HepG2 (cell line): ENCODE data around the gene SERPINB10. TPM values are rescaled to one million over a fixed set of nuclear protein-coding genes. Genes with fewer than 3 reads are reported as not detected.

ENCODE experiments used
- CENPT ChIP-seq: sonication (generic); formaldehyde crosslinking; IDR thresholded peaks from 2 replicates; pipeline ENCODE4 v1.8.0; 2022; ENCODE audit warnings: low read depth, mild to moderate bottlenecking, moderate library complexity, missing genetic modification reagents
- ELK4 ChIP-seq: sonication (generic); formaldehyde crosslinking; IDR thresholded peaks from 2 replicates; pipeline ENCODE4 v1.9.0; 2021; ENCODE audit warnings: missing genetic modification reagents, borderline replicate concordance
- GABPA ChIP-seq, 2 experiments: IDR thresholded peaks; 2 replicates each; pipeline ENCODE4 v1.6.1; 2011 to 2016; ENCODE audit warnings: low read depth in 2 of 2, low read length in 1 of 2, missing biosample characterization in 1 of 2, missing genetic modification characterization in 1 of 2
- HOXA7 ChIP-seq: sonication (generic); formaldehyde crosslinking; IDR thresholded peaks from 2 replicates; pipeline ENCODE4 v1.8.1; 2022; ENCODE audit warnings: mild to moderate bottlenecking, missing genetic modification reagents, moderate library complexity
- JUN ChIP-seq: sonication (generic); formaldehyde crosslinking; IDR thresholded peaks from 2 replicates; pipeline ENCODE4 v1.4.0; 2020; ENCODE audit warnings: mild to moderate bottlenecking, missing genetic modification reagents
- KMT2B ChIP-seq: IDR thresholded peaks from 2 replicates; pipeline ENCODE4 v1.6.1; 2016; ENCODE audit warnings: missing genetic modification reagents, missing compliant biosample characterization
- MTF1 ChIP-seq: sonication (generic); formaldehyde crosslinking; IDR thresholded peaks from 2 replicates; pipeline ENCODE4 v1.5.0; 2020; ENCODE audit warnings: missing genetic modification reagents
- PAWR ChIP-seq: sonication (generic); formaldehyde crosslinking; IDR thresholded peaks from 2 replicates; pipeline ENCODE4 v1.4.0; 2020; ENCODE audit warnings: missing genetic modification reagents, mild to moderate bottlenecking, borderline replicate concordance
- POLR2AphosphoS5 ChIP-seq: IDR thresholded peaks from 2 replicates; pipeline ENCODE4 v1.6.1; 2012; ENCODE audit warnings: low read depth, low read length
- SNAPC2 ChIP-seq: sonication (generic); formaldehyde crosslinking; IDR thresholded peaks from 2 replicates; pipeline ENCODE4 v1.8.1; 2022; ENCODE audit warnings: mild to moderate bottlenecking, missing genetic modification reagents
- SNAPC5 ChIP-seq: sonication (generic); formaldehyde crosslinking; IDR thresholded peaks from 2 replicates; pipeline ENCODE4 v1.8.1; 2023; ENCODE audit warnings: mild to moderate bottlenecking, missing genetic modification reagents, borderline replicate concordance
- SP2 ChIP-seq: sonication (generic); formaldehyde crosslinking; IDR thresholded peaks from 2 replicates; pipeline ENCODE4 v1.5.1; 2020; ENCODE audit warnings: mild to moderate bottlenecking, missing genetic modification reagents
- XRCC5 ChIP-seq: fragments of 200-400 bp; formaldehyde crosslinking; optimal IDR thresholded peaks from 2 replicates; pipeline ENCODE3; 2017; ENCODE audit warnings: mild to moderate bottlenecking, low read length
- YY1 ChIP-seq: IDR thresholded peaks from 2 replicates; pipeline ENCODE4 v1.6.1; 2011; ENCODE audit warnings: low read length, low read depth, moderate library complexity, mild to moderate bottlenecking; ENCODE audit not compliant: insufficient read depth, insufficient replicate concordance
- ZNF446 ChIP-seq: sonication (generic); formaldehyde crosslinking; IDR thresholded peaks from 2 replicates; pipeline ENCODE4 v1.5.0; 2020; ENCODE audit warnings: mild to moderate bottlenecking, missing genetic modification reagents
- ZNF639 ChIP-seq: conservative IDR thresholded peaks from 2 replicates; pipeline ENCODE4 v1.6.1; 2018; ENCODE audit warnings: missing genetic modification reagents
- ZNF792 ChIP-seq: IDR thresholded peaks from 2 replicates; pipeline ENCODE4 v1.6.1; 2016
- ZNF883 ChIP-seq: sonication (generic); formaldehyde crosslinking; IDR thresholded peaks from 2 replicates; pipeline ENCODE4 v1.5.1; 2020; ENCODE audit warnings: mild to moderate bottlenecking, missing genetic modification reagents; ENCODE audit errors: not compliant biosample characterization
- polyA plus RNA-seq, 8 experiments: library from polyadenylated mRNA; depleted of rRNA in 3 of 8; stranded (reverse) in 7 of 8; unstranded in 1 of 8; fragments of >200 nt; fragmentation: Illumina TruSeq in 4 of 8; extraction: Trizol in 4 of 8; gene quantifications; 2 replicates each; pipeline versions ENCODE4 v1.2.1 to v1.2.3, GENCODE V29; 2011 to 2016; ENCODE audit warnings: low read depth in 4 of 8, missing spikeins in 1 of 8, mixed read lengths in 1 of 8; ENCODE audit not compliant: insufficient read depth in 1 of 8
- total RNA-seq, 5 experiments: library from RNA; depleted of rRNA; stranded (reverse); fragments of >200 nt; fragmentation: Illumina TruSeq; extraction: Trizol; gene quantifications; 2 replicates each; pipeline ENCODE4 v1.2.3, GENCODE V29; 2016; ENCODE audit warnings: low read depth in 1 of 5
- TF ChIP-seq, protein P1 (sequence below): sonication (generic); formaldehyde crosslinking; IDR thresholded peaks from 2 replicates; pipeline ENCODE4 v1.5.0; 2020; ENCODE audit warnings: mild to moderate bottlenecking, missing genetic modification reagents
- TF ChIP-seq, protein P2 (sequence below): sonication (generic); formaldehyde crosslinking; IDR thresholded peaks from 2 replicates; pipeline ENCODE4 v1.8.1; 2023; ENCODE audit warnings: missing genetic modification reagents, inconsistent platforms, borderline replicate concordance
- TF ChIP-seq, protein P3 (sequence below): IDR thresholded peaks from 2 replicates; pipeline ENCODE4 v1.6.1; 2012; ENCODE audit warnings: low read depth, low read length, improper control_type of control experiment

The SERPINB10 gene
- total and polyA plus RNA-seq, 2 of the 13 experiments (the other 11 are each of a cell fraction or from before 2014, with no cell fraction given), result not detected

GRCh38 chr18:63936156-63936931 lies 28.6 kb downstream of the SERPINB10 start (continued):
- TF ChIP-seq CENPT (CRISPR knock-in tag), result no peak
- no peak for TF ChIP-seq ZNF446 (CRISPR knock-in tag)
- no peak for TF ChIP-seq ELK4 (CRISPR knock-in tag)
- no peak for TF ChIP-seq SNAPC2
- TF ChIP-seq JUN (CRISPR knock-in tag), result no peak
- TF ChIP-seq, protein P1, sequence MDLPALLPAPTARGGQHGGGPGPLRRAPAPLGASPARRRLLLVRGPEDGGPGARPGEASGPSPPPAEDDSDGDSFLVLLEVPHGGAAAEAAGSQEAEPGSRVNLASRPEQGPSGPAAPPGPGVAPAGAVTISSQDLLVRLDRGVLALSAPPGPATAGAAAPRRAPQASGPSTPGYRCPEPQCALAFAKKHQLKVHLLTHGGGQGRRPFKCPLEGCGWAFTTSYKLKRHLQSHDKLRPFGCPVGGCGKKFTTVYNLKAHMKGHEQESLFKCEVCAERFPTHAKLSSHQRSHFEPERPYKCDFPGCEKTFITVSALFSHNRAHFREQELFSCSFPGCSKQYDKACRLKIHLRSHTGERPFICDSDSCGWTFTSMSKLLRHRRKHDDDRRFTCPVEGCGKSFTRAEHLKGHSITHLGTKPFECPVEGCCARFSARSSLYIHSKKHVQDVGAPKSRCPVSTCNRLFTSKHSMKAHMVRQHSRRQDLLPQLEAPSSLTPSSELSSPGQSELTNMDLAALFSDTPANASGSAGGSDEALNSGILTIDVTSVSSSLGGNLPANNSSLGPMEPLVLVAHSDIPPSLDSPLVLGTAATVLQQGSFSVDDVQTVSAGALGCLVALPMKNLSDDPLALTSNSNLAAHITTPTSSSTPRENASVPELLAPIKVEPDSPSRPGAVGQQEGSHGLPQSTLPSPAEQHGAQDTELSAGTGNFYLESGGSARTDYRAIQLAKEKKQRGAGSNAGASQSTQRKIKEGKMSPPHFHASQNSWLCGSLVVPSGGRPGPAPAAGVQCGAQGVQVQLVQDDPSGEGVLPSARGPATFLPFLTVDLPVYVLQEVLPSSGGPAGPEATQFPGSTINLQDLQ, result no peak
- peak; percentile 73 for TF ChIP-seq XRCC5
- TF ChIP-seq ZNF883 (CRISPR knock-in tag), result no peak
- peak; percentile 27; the same call in 1 of the 2 replicates for TF ChIP-seq GABPA (IDR thresholded peaks at IDR 0.05; ENCODE audit: low read depth, low read length)
- peak; percentile 47; the same call in 1 of the 2 replicates for TF ChIP-seq GABPA (CRISPR knock-in tag; IDR thresholded peaks at IDR 0.05; ENCODE audit: low read depth)
- no peak for TF ChIP-seq HOXA7 (CRISPR knock-in tag)
- TF ChIP-seq PAWR (CRISPR knock-in tag), result no peak
- no peak for TF ChIP-seq POLR2AphosphoS5
- TF ChIP-seq, protein P2, sequence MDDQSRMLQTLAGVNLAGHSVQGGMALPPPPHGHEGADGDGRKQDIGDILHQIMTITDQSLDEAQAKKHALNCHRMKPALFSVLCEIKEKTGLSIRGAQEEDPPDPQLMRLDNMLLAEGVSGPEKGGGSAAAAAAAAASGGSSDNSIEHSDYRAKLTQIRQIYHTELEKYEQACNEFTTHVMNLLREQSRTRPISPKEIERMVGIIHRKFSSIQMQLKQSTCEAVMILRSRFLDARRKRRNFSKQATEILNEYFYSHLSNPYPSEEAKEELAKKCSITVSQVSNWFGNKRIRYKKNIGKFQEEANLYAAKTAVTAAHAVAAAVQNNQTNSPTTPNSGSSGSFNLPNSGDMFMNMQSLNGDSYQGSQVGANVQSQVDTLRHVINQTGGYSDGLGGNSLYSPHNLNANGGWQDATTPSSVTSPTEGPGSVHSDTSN (CRISPR knock-in tag), result no peak
- TF ChIP-seq, protein P3, sequence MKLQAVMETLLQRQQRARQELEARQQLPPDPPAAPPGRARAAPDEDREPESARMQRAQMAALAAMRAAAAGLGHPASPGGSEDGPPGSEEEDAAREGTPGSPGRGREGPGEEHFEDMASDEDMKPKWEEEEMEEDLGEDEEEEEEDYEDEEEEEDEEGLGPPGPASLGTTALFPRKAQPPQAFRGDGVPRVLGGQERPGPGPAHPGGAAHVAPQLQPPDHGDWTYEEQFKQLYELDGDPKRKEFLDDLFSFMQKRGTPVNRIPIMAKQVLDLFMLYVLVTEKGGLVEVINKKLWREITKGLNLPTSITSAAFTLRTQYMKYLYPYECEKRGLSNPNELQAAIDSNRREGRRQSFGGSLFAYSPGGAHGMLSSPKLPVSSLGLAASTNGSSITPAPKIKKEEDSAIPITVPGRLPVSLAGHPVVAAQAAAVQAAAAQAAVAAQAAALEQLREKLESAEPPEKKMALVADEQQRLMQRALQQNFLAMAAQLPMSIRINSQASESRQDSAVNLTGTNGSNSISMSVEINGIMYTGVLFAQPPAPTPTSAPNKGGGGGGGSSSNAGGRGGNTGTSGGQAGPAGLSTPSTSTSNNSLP, result no peak
- TF ChIP-seq YY1, result peak; percentile 21
- no peak for TF ChIP-seq SP2 (CRISPR knock-in tag)
- TF ChIP-seq ZNF639 (CRISPR knock-in tag), result no peak
- TF ChIP-seq SNAPC5 (CRISPR knock-in tag), result no peak
- TF ChIP-seq MTF1 (CRISPR knock-in tag), result no peak
- no peak for TF ChIP-seq KMT2B (CRISPR knock-in tag)
- no peak for TF ChIP-seq ZNF792 (CRISPR knock-in tag)
